Breast epithelium (tissue), 3 donors: ENCODE measurements around the gene STIM2.

Source experiments
- POLR2A ChIP-seq: fragments of 450-650 bp; IDR thresholded peaks from one replicate; pipeline ENCODE4 v1.6.1; 2016; ENCODE audit warnings: antibody characterized with exemption, mild to moderate bottlenecking, moderate library complexity
- TF ChIP-seq, protein P1 (sequence below), 3 donors: fragments of 450-650 bp; IDR thresholded peaks; one replicate each; pipeline ENCODE4 v1.5.1; 2016 to 2017; ENCODE audit warnings: antibody characterized with exemption in 3 of 3, mild to moderate bottlenecking in 3 of 3, moderate library complexity in 3 of 3

- TF ChIP-seq, protein P1, sequence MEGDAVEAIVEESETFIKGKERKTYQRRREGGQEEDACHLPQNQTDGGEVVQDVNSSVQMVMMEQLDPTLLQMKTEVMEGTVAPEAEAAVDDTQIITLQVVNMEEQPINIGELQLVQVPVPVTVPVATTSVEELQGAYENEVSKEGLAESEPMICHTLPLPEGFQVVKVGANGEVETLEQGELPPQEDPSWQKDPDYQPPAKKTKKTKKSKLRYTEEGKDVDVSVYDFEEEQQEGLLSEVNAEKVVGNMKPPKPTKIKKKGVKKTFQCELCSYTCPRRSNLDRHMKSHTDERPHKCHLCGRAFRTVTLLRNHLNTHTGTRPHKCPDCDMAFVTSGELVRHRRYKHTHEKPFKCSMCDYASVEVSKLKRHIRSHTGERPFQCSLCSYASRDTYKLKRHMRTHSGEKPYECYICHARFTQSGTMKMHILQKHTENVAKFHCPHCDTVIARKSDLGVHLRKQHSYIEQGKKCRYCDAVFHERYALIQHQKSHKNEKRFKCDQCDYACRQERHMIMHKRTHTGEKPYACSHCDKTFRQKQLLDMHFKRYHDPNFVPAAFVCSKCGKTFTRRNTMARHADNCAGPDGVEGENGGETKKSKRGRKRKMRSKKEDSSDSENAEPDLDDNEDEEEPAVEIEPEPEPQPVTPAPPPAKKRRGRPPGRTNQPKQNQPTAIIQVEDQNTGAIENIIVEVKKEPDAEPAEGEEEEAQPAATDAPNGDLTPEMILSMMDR (IDR thresholded peaks at IDR 0.05), result no peak
- no peak for TF ChIP-seq POLR2A
Observed at GRCh38 chr4:26912810-26913209, 52.2 kb downstream of the STIM2 start.
